ENCODE data around the gene OR51L1. TPM values are rescaled to one million over a fixed set of nuclear protein-coding genes. Genes with fewer than 3 reads are reported as not detected.
"Not testable (repeated sequence)": the region's sequence is repeated elsewhere in the genome, so short reads cannot be mapped to it uniquely, and the experiment has no call there.

Gene OR51L1
- total RNA-seq (not detected), polyA plus RNA-seq (not detected)
- long read RNA-seq, donor 1: 0 reads
- long read RNA-seq, donor 2: 0 reads

DNA sequence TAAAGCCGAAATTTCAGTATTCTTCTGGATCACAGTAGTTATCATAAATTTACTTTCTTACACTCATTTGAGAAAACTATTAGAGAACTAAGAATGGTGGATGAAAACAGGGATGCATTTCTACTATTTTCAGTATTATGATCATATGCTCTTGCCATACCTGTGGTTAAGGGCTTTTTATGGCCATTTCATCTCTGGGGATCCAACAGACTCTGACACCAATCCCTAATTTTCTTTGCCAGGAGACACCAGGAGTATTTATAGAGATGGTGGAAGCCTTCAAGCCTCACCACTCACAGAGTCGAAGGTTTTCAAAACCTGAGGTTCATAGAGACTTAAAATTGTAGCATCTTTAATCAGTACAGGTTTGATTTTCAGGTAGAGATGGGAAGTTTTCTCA, at the start of gene OR51L1:
Gene OR51L1 (plus strand): TSS at position 301 of the 400 bp plus-strand sequence. CDS start 4,132 bp downstream, outside the sequence.
- Histone ChIP-seq H3K9me3 (no peaks in the 10 kb centered on the region), H3K27me3 (replicated peaks in 1 of 7) (peaks cover 0 to 3% (median 0%) of the 10 kb centered on the region in 7 donors), H3K4me1 (no peaks in the 10 kb centered on the region), H3K36me3 (no peaks in the 10 kb centered on the region), H3K27ac (no peak within 1 kb of the TSS), H3K4me3 (no peak within 1 kb of the TSS)
- DNase-seq: no peak
- intact Hi-C loops (cut with DNase I; ENCODE audit: low total_unique reads): no loop called here
- TF ChIP-seq POLR2A (IDR thresholded peaks at IDR 0.05) (no peak), CTCF (IDR thresholded peaks at IDR 0.05 in 8 of 11, conservative IDR thresholded peaks at IDR 0.05 in 3 of 11) (no peak), POLR2AphosphoS5 (IDR thresholded peaks at IDR 0.05) (no peak)
- 72 to 85% (median 76%) methylated on average over 2 of the region's 2 CpGs for WGBS, 5 donors

DNA sequence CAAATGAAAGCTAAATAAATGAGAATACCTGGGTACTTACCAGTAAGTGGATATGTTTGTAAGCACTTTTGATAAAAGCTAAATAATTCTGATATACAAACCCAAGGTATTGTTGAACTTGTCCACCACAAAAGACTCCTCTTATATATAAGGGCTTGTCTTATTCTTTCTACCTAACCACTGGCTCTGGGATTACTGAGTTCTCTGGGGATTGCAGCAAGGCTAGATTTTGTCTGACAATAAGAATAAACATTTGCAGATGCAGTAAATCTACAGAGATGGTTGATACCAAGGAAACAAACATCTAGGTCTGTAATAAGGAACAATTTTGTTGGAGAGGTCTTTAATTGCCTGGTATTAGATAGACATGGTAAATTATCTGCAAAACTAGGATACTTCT, 47.1 kb upstream of the OR51L1 start, which contains the start of gene OR51A4:
Gene OR51A4 (minus strand): TSS at position 101 of the 400 bp plus-strand sequence. CDS start 505 bp downstream, outside the sequence.
- Histone ChIP-seq H3K9me3 (no peaks in the 10 kb centered on the region), H3K4me1 (no peaks in the 10 kb centered on the region), H3K4me3 (no peak within 1 kb of the TSS), H3K36me3 (no peaks in the 10 kb centered on the region), H3K27me3 (replicated peaks in 1 of 7) (no peaks in the 10 kb centered on the region), H3K27ac (no peak within 1 kb of the TSS)
- DNase-seq: no peak
- TF ChIP-seq CTCF (IDR thresholded peaks at IDR 0.05 in 8 of 11, conservative IDR thresholded peaks at IDR 0.05 in 3 of 11) (no peak), POLR2A (IDR thresholded peaks at IDR 0.05) (no peak), POLR2AphosphoS5 (IDR thresholded peaks at IDR 0.05) (no peak)
- intact Hi-C loops (cut with DNase I; ENCODE audit: low total_unique reads): no loop called here

- WGBS, 5 donors: 65 to 84% (median 76%) methylated on average over 2 of the region's 2 CpGs
- H3K36me3 ChIP-seq; DNase-seq; H3K27me3 ChIP-seq (replicated peaks in 1 of 7); H3K27ac ChIP-seq; H3K4me3 ChIP-seq; H3K9me3 ChIP-seq; intact Hi-C loops (cut with DNase I; ENCODE audit: low total_unique reads); H3K4me1 ChIP-seq: not testable (repeated sequence)
Measured at GRCh38 chr11:4955613-4956012, 39.0 kb upstream of the OR51L1 start, which contains the start of gene OR51A2. OR51A2 (minus strand) TSS chr11:4955713; CDS start chr11:4955713, 0 bp downstream.

- Histone ChIP-seq H3K27me3 (replicated peaks in 1 of 7) (no peaks in the 10 kb centered on the region), H3K36me3 (no peaks in the 10 kb centered on the region), H3K4me3 (no peak overlapping the region), H3K9me3 (no peaks in the 10 kb centered on the region), H3K4me1 (no peaks in the 10 kb centered on the region), H3K27ac (no peak overlapping the region)
- WGBS, 5 donors: 80 to 93% (median 87%) methylated on average over 4 of the region's 4 CpGs
- intact Hi-C loops (cut with DNase I; ENCODE audit: low total_unique reads): no loop called here
- no peak for TF ChIP-seq POLR2A (IDR thresholded peaks at IDR 0.05)
- TF ChIP-seq POLR2AphosphoS5 (IDR thresholded peaks at IDR 0.05): no peak
- TF ChIP-seq CTCF (IDR thresholded peaks at IDR 0.05 in 8 of 11, conservative IDR thresholded peaks at IDR 0.05 in 3 of 11): no peak
- DNase-seq: no peak
Measured at GRCh38 chr11:4957396-4957795, 37.3 kb upstream of the OR51L1 start.

- Histone ChIP-seq H3K9me3 (peaks cover 0 to 7% (median 0%) of the 10 kb centered on the region in 8 donors), H3K27me3 (replicated peaks in 1 of 7) (no peaks in the 10 kb centered on the region), H3K4me1 (no peaks in the 10 kb centered on the region), H3K27ac (no peak overlapping the region), H3K4me3 (no peak overlapping the region), H3K36me3 (no peaks in the 10 kb centered on the region)
- intact Hi-C loops (cut with DNase I; ENCODE audit: low total_unique reads): no loop called here
- TF ChIP-seq POLR2AphosphoS5 (IDR thresholded peaks at IDR 0.05) (no peak), CTCF (IDR thresholded peaks at IDR 0.05 in 8 of 11, conservative IDR thresholded peaks at IDR 0.05 in 3 of 11) (no peak), POLR2A (IDR thresholded peaks at IDR 0.05) (no peak)
- DNase-seq: no peak
- 70 to 85% (median 79%) methylated on average over 3 of the region's 3 CpGs for WGBS, 5 donors
Measured at GRCh38 chr11:4960877-4961276, 33.8 kb upstream of the OR51L1 start.

Data from spleen (tissue), 13 donors.